Measurements from ENCODE around the gene TRIM25.

The TRIM25 gene

DNA sequence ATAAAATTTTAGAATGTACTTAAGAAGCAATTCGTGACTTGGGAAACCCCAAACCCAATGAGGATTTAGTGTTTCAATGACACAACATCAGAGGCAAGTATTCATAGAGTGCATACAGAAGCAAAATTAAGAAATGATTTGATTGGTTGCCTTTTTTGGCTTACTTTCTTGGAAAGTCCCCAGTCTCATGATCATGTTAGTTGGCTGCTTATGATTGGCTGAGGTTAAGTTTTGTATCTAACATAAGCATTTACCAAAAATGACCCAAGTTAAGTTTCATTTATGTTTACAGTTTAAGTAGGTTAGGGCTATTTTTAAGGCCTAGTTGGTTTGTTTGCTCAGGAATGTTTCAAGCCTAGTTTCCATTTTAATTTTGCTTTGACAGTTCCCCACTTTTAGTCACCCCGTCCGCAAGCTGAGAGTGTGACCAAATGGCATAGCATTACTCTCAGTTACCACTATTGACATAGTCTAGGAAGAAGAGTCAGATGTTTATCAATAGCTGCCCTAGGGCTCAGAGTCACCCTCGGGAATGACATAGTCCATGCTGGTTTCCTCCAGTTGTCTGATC lies 43.7 kb downstream of the TRIM25 start:
- no peak overlapping the region for H3K4me2 ChIP-seq (ENCODE audit: low read length)
- H4K91ac ChIP-seq (ENCODE audit: low read depth, low read length), result no peak overlapping the region
- H2AK5ac ChIP-seq (ENCODE audit: low read length), result no peak overlapping the region
- H3K4me1 ChIP-seq (ENCODE audit: control insufficient read depth in 1 of 2, insufficient read depth in 2 of 2, low read length in 2 of 2), result peaks cover 3 to 9% of the 10 kb centered on the region in 2 experiments
- H3K36me3 ChIP-seq (ENCODE audit: control insufficient read depth in 1 of 2, insufficient read depth in 2 of 2, low read length in 2 of 2), result no peaks in the 10 kb centered on the region
- H3K9ac ChIP-seq (ENCODE audit: low read length), result no peak overlapping the region
- H3K79me1 ChIP-seq (ENCODE audit: low read length), result peaks cover 1% of the 10 kb centered on the region
- DNase-seq, result peak; percentile 82 to 87
- no peak overlapping the region for H3K4ac ChIP-seq (ENCODE audit: low read depth, low read length)
- no peak overlapping the region for H4K8ac ChIP-seq (ENCODE audit: low read depth, low read length)
- no peak overlapping the region for H3K4me3 ChIP-seq (ENCODE audit: low read depth, low read length)
- H3K9me3 ChIP-seq (ENCODE audit: insufficient read depth, low read depth, low read length), result no peaks in the 10 kb centered on the region
- H2AFZ ChIP-seq (ENCODE audit: insufficient read depth, low read length, poor library complexity), result no peak overlapping the region
- no peak overlapping the region for H3K23ac ChIP-seq (ENCODE audit: low read length)
- no CpG with 5 or more reads among the region's 4 CpGs for WGBS (ENCODE audit: extremely low coverage, insufficient coverage, insufficient read length)
- H3K14ac ChIP-seq (ENCODE audit: low read length), result no peak overlapping the region
- no peak overlapping the region for H2BK12ac ChIP-seq (ENCODE audit: low read length)
- no peaks in the 10 kb centered on the region for H3K27me3 ChIP-seq (ENCODE audit: insufficient read depth, low read length)
- no peaks in the 10 kb centered on the region for H3K79me2 ChIP-seq (ENCODE audit: control insufficient read depth, insufficient read depth, low read length, poor library complexity)
- H3K18ac ChIP-seq (ENCODE audit: low read length), result no peak overlapping the region
- no peak overlapping the region for H4K12ac ChIP-seq (ENCODE audit: low read depth, low read length)
- H3K27ac ChIP-seq (ENCODE audit: low read depth, low read length), result no peak overlapping the region
- no peak overlapping the region for H2BK120ac ChIP-seq (ENCODE audit: insufficient read depth, low read length, poor library complexity)
- H2BK5ac ChIP-seq (ENCODE audit: low read depth, low read length, poor library complexity), result no peak overlapping the region

DNA sequence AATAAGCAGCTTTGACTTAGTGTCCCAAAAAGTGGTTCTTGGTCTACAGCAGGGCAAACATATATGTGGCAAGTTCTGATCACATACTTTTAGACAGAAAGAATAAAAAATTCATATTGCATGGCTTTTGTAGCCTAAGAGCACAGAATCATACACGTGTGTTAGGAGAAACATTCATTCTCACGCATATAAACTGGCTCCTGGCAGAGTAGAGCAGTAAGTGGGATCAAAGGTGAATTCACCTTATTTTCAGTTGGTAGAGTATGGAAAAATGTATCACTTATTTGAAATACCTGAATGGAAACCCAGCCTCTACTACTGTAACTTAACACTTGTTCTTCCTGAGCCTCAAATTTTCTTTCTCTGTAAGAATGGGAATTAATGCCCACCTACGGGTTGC lies 45.1 kb downstream of the TRIM25 start:
- no CpG with 5 or more reads among the region's 3 CpGs for WGBS (ENCODE audit: extremely low coverage, insufficient coverage, insufficient read length)
- H3K23ac ChIP-seq (ENCODE audit: low read length), result no peak overlapping the region
- H3K79me1 ChIP-seq (ENCODE audit: low read length), result peaks cover 1% of the 10 kb centered on the region
- H3K9ac ChIP-seq (ENCODE audit: low read length), result no peak overlapping the region
- no peak overlapping the region for H2BK12ac ChIP-seq (ENCODE audit: low read length)
- H3K9me3 ChIP-seq (ENCODE audit: insufficient read depth, low read depth, low read length), result no peaks in the 10 kb centered on the region
- no peak overlapping the region for H4K91ac ChIP-seq (ENCODE audit: low read depth, low read length)
- no peak overlapping the region for H3K4me2 ChIP-seq (ENCODE audit: low read length)
- H3K27me3 ChIP-seq (ENCODE audit: insufficient read depth, low read length), result no peaks in the 10 kb centered on the region
- H3K14ac ChIP-seq (ENCODE audit: low read length), result no peak overlapping the region
- no peak overlapping the region for H2BK120ac ChIP-seq (ENCODE audit: insufficient read depth, low read length, poor library complexity)
- no peak for DNase-seq
- H3K4me1 ChIP-seq (ENCODE audit: control insufficient read depth in 1 of 2, insufficient read depth in 2 of 2, low read length in 2 of 2), result peaks cover 3 to 9% of the 10 kb centered on the region in 2 experiments
- no peaks in the 10 kb centered on the region for H3K36me3 ChIP-seq (ENCODE audit: control insufficient read depth in 1 of 2, insufficient read depth in 2 of 2, low read length in 2 of 2)
- no peak overlapping the region for H3K18ac ChIP-seq (ENCODE audit: low read length)
- no peak overlapping the region for H2BK5ac ChIP-seq (ENCODE audit: low read depth, low read length, poor library complexity)
- no peak overlapping the region for H2AFZ ChIP-seq (ENCODE audit: insufficient read depth, low read length, poor library complexity)
- no peak overlapping the region for H3K4me3 ChIP-seq (ENCODE audit: low read depth, low read length)
- no peak overlapping the region for H4K12ac ChIP-seq (ENCODE audit: low read depth, low read length)
- H3K79me2 ChIP-seq (ENCODE audit: control insufficient read depth, insufficient read depth, low read length, poor library complexity), result no peaks in the 10 kb centered on the region
- no peak overlapping the region for H4K8ac ChIP-seq (ENCODE audit: low read depth, low read length)
- peak overlapping the region; percentile 52 for H3K27ac ChIP-seq (ENCODE audit: low read depth, low read length)
- H3K4ac ChIP-seq (ENCODE audit: low read depth, low read length), result no peak overlapping the region
- no peak overlapping the region for H2AK5ac ChIP-seq (ENCODE audit: low read length)

GRCh38 chr17:56867948-56868376 lies 45.9 kb downstream of the TRIM25 start:
- Histone ChIP-seq H3K4me3 (ENCODE audit: low read depth, low read length) (no peak overlapping the region), H2AFZ (ENCODE audit: insufficient read depth, low read length, poor library complexity) (no peak overlapping the region), H3K36me3 (ENCODE audit: control insufficient read depth in 1 of 2, insufficient read depth in 2 of 2, low read length in 2 of 2) (no peaks in the 10 kb centered on the region), H2BK5ac (ENCODE audit: low read depth, low read length, poor library complexity) (no peak overlapping the region), H3K23ac (ENCODE audit: low read length) (no peak overlapping the region), H3K4ac (ENCODE audit: low read depth, low read length) (no peak overlapping the region), H3K9me3 (ENCODE audit: insufficient read depth, low read depth, low read length) (no peaks in the 10 kb centered on the region), H3K79me2 (ENCODE audit: control insufficient read depth, insufficient read depth, low read length, poor library complexity) (no peaks in the 10 kb centered on the region), H3K9ac (ENCODE audit: low read length) (no peak overlapping the region), H4K91ac (ENCODE audit: low read depth, low read length) (no peak overlapping the region), H3K4me1 (ENCODE audit: control insufficient read depth in 1 of 2, insufficient read depth in 2 of 2, low read length in 2 of 2) (peaks cover 3 to 9% of the 10 kb centered on the region in 2 experiments), H2BK12ac (ENCODE audit: low read length) (no peak overlapping the region), H3K4me2 (ENCODE audit: low read length) (peak overlapping the region; percentile 9), H3K27me3 (ENCODE audit: insufficient read depth, low read length) (no peaks in the 10 kb centered on the region), H4K12ac (ENCODE audit: low read depth, low read length) (no peak overlapping the region), H3K79me1 (ENCODE audit: low read length) (peaks cover 1% of the 10 kb centered on the region), H2AK5ac (ENCODE audit: low read length) (no peak overlapping the region), H2BK120ac (ENCODE audit: insufficient read depth, low read length, poor library complexity) (no peak overlapping the region), H3K18ac (ENCODE audit: low read length) (no peak overlapping the region), H4K8ac (ENCODE audit: low read depth, low read length) (no peak overlapping the region), H3K27ac (ENCODE audit: low read depth, low read length) (peak overlapping the region; percentile 73), H3K14ac (ENCODE audit: low read length) (no peak overlapping the region)
- WGBS (ENCODE audit: extremely low coverage, insufficient coverage, insufficient read length), result no CpG with 5 or more reads among the region's 2 CpGs
- DNase-seq, result peak; percentile 62 to 83

DNA sequence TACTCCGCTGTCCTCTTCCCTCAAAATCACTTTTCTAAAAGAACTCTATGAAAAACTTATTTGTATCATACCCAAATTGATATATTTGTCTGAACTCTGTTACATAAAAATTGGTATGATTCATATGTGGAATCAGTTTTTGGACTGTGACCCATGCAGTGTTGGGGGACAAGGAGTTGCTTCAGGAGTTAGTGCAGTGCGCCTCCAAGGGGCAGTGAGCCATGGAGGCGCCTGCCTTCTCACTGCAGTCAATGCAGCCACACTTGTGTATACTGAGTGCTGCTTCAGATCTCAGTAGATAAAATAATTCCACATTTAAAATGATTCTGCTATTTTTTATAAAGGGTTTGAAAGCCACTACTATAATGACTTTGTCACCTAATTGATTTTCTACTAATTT lies 47.4 kb downstream of the TRIM25 start:
- Histone ChIP-seq H3K4ac (ENCODE audit: low read depth, low read length) (no peak overlapping the region), H3K4me2 (ENCODE audit: low read length) (no peak overlapping the region), H3K27me3 (ENCODE audit: insufficient read depth, low read length) (no peaks in the 10 kb centered on the region), H2AK5ac (ENCODE audit: low read length) (no peak overlapping the region), H3K18ac (ENCODE audit: low read length) (no peak overlapping the region), H4K12ac (ENCODE audit: low read depth, low read length) (no peak overlapping the region), H3K79me2 (ENCODE audit: control insufficient read depth, insufficient read depth, low read length, poor library complexity) (no peaks in the 10 kb centered on the region), H2BK5ac (ENCODE audit: low read depth, low read length, poor library complexity) (no peak overlapping the region), H2BK12ac (ENCODE audit: low read length) (no peak overlapping the region), H3K4me3 (ENCODE audit: low read depth, low read length) (no peak overlapping the region), H3K14ac (ENCODE audit: low read length) (no peak overlapping the region), H3K23ac (ENCODE audit: low read length) (no peak overlapping the region), H3K4me1 (ENCODE audit: control insufficient read depth in 1 of 2, insufficient read depth in 2 of 2, low read length in 2 of 2) (peaks cover 3 to 9% of the 10 kb centered on the region in 2 experiments), H4K91ac (ENCODE audit: low read depth, low read length) (peak overlapping the region; percentile 24), H3K9me3 (ENCODE audit: insufficient read depth, low read depth, low read length) (no peaks in the 10 kb centered on the region), H3K9ac (ENCODE audit: low read length) (no peak overlapping the region), H4K8ac (ENCODE audit: low read depth, low read length) (peak overlapping the region; percentile 38), H3K36me3 (ENCODE audit: control insufficient read depth in 1 of 2, insufficient read depth in 2 of 2, low read length in 2 of 2) (peaks cover 1 to 2% of the 10 kb centered on the region in 2 experiments), H3K79me1 (ENCODE audit: low read length) (peaks cover 1% of the 10 kb centered on the region), H2BK120ac (ENCODE audit: insufficient read depth, low read length, poor library complexity) (peak overlapping the region; percentile 88), H2AFZ (ENCODE audit: insufficient read depth, low read length, poor library complexity) (no peak overlapping the region), H3K27ac (ENCODE audit: low read depth, low read length) (no peak overlapping the region)
- WGBS (ENCODE audit: extremely low coverage, insufficient coverage, insufficient read length), result no CpG with 5 or more reads among the region's 3 CpGs
- no peak for DNase-seq
